GM12878 (cell line): ENCODE measurements around the gene CLPTM1. TPM values are rescaled to one million over a fixed set of nuclear protein-coding genes. Genes with fewer than 3 reads are reported as not detected.

Source experiments
- ATAC-seq: fragments of 200-7000 bp; cut with Tn5 transposase; 3 replicates; pipeline ENCODE4 v1.9.1; 2020; ENCODE audit warnings: mild to moderate bottlenecking, moderate library complexity
- BruUV-seq: library from RNA; stranded (reverse); fragments of 400-500 nt; replicated peaks from 2 replicates; lab custom pipeline; 2021; lab: Mats Ljungman, UMichigan
- CTCF ChIA-PET: fragments of 300-600 bp; sonication (Branson Sonifier 250); formaldehyde crosslinking; extraction: SDS; loops from one replicate; lab custom pipeline; 2021; ENCODE audit warnings: inconsistent platforms; lab: Yijun Ruan, JAX
- POLR2A ChIA-PET: fragments of 350-600 bp; formaldehyde crosslinking; extraction: SDS; loops from one replicate; lab custom pipeline; 2021; ENCODE audit warnings: inconsistent platforms; lab: Charles Lee
- RAD21 ChIA-PET: fragments of 300-600 bp; sonication (Branson Sonifier 250); formaldehyde crosslinking; loops from one replicate; lab custom pipeline; 2023; ENCODE audit warnings: antibody characterized with exemption; ENCODE audit not compliant: unreplicated experiment; lab: Charles Lee
- SMC1A ChIA-PET: fragments of 300-600 bp; sonication (Branson Sonifier 250); formaldehyde crosslinking; loops from one replicate; lab custom pipeline; 2023; ENCODE audit not compliant: unreplicated experiment, uncharacterized antibody; lab: Charles Lee
- DNase-seq: peaks from one replicate; pipeline ENCODE4 v3.0.0-alpha.2; 2011; ENCODE audit warnings: low read depth, low spot score
- FAIRE-seq: peaks from 3 replicates; lab custom pipeline; 2011; peaks lifted over from hg19 to GRCh38; lab: Jason Lieb, UNC
- H2AFZ ChIP-seq: 2 replicates; pipeline ENCODE4 v1.6.0; 2011; ENCODE audit warnings: low read depth, low read length, control low read depth; ENCODE audit not compliant: control insufficient read depth
- H3K27ac ChIP-seq: 2 replicates; pipeline ENCODE4 v1.5.1; 2011; ENCODE audit warnings: control low read depth; ENCODE audit not compliant: control insufficient read depth, insufficient read depth
- H3K27me3 ChIP-seq, 2 experiments: replicated peaks in 1 of 2; 2 replicates each; pipeline versions ENCODE4 v1.6.0 to v1.6.1; 2011; ENCODE audit warnings: low read length in 1 of 2; ENCODE audit not compliant: control insufficient read depth in 2 of 2, insufficient read depth in 2 of 2
- H3K36me3 ChIP-seq, 2 experiments: 2 replicates each; pipeline ENCODE4 v1.5.1; 2011; ENCODE audit warnings: low read length in 1 of 2; ENCODE audit not compliant: control insufficient read depth in 2 of 2, insufficient read depth in 2 of 2
- H3K4me1 ChIP-seq: 2 replicates; pipeline ENCODE4 v1.6.1; 2011; ENCODE audit warnings: mild to moderate bottlenecking, low read length, moderate library complexity, mixed read lengths; ENCODE audit not compliant: control insufficient read depth, insufficient read depth
- H3K4me2 ChIP-seq: 2 replicates; pipeline ENCODE4 v1.6.0; 2011; ENCODE audit warnings: control low read depth; ENCODE audit not compliant: control insufficient read depth, insufficient read depth
- H3K4me3 ChIP-seq: fragments of 200-600 bp; sonication (generic); 2 replicates; pipeline ENCODE4 v1.5.1; 2016
- H3K79me2 ChIP-seq: 2 replicates; pipeline ENCODE4 v1.6.0; 2011; ENCODE audit warnings: low read length; ENCODE audit not compliant: control insufficient read depth, insufficient read depth
- H3K9ac ChIP-seq: 2 replicates; pipeline ENCODE4 v1.8.0; 2011; ENCODE audit warnings: low read length, control low read depth, mixed read lengths; ENCODE audit not compliant: control insufficient read depth, insufficient read depth
- H3K9me3 ChIP-seq: replicated peaks from 3 replicates; pipeline ENCODE4 v1.5.1; 2011; ENCODE audit warnings: mild to moderate bottlenecking, low read length; ENCODE audit not compliant: control insufficient read depth, insufficient read depth
- H4K20me1 ChIP-seq: 2 replicates; pipeline ENCODE4 v1.6.0; 2011; ENCODE audit not compliant: control insufficient read depth, insufficient read depth
- ATF7 ChIP-seq: fragments of 450-650 bp; IDR thresholded peaks from 2 replicates; pipeline ENCODE4 v1.6.1; 2016; ENCODE audit warnings: low read depth, mild to moderate bottlenecking
- DPF2 ChIP-seq: fragments of 450-650 bp; IDR thresholded peaks from 2 replicates; pipeline ENCODE4 v1.6.1; 2017; ENCODE audit warnings: mild to moderate bottlenecking
- POLR2A ChIP-seq: IDR thresholded peaks from 2 replicates; pipeline ENCODE4 v1.6.1; 2011; ENCODE audit warnings: low read depth, mild to moderate bottlenecking, low read length
- RBBP5 ChIP-seq: fragments of 200-600 bp; sonication (generic); conservative IDR thresholded peaks from 2 replicates; pipeline ENCODE4 v1.6.1; 2016
- RCOR1 ChIP-seq: conservative IDR thresholded peaks from 2 replicates; pipeline ENCODE4 v1.6.1; 2012; ENCODE audit warnings: low read depth, low read length, improper control_type of control experiment
- SIX5 ChIP-seq: IDR thresholded peaks from 2 replicates; pipeline ENCODE4 v1.6.1; 2011; ENCODE audit warnings: mild to moderate bottlenecking, low read depth, low read length, moderate library complexity; ENCODE audit not compliant: severe bottlenecking
- SMARCA5 ChIP-seq: fragments of 450-650 bp; IDR thresholded peaks from 2 replicates; pipeline ENCODE4 v1.6.1; 2017; ENCODE audit warnings: mild to moderate bottlenecking
- WRNIP1 ChIP-seq: IDR thresholded peaks from 2 replicates; pipeline ENCODE4 v1.6.1; 2011; ENCODE audit warnings: low read depth, low read length, improper control_type of control experiment, borderline replicate concordance
- ZNF217 ChIP-seq: fragments of 450-650 bp; IDR thresholded peaks from 2 replicates; pipeline ENCODE4 v1.6.1; 2017; ENCODE audit warnings: antibody characterized with exemption, mild to moderate bottlenecking
- WGBS: methylation state at CpG from one replicate; pipeline ENCODE4 v1.1.6; 2016; ENCODE audit warnings: low lambda C conversion rate; ENCODE audit not compliant: insufficient replicate concordance, insufficient coverage; ENCODE audit errors: missing lambda C conversion rate; 5-methylcytosine and 5-hydroxymethylcytosine counted together
- in situ Hi-C: fragments of 300-500 bp; cut with MboI; formaldehyde crosslinking; loops from 9 replicates; pipeline ENCODE4 v1.14.3; 2018; ENCODE audit warnings: mixed read lengths
- intact Hi-C: fragments of 100-400 bp; cut with micrococcal nuclease; formaldehyde crosslinking; loops from one replicate; pipeline ENCODE4 v1.14.2; 2022; ENCODE audit not compliant: unreplicated experiment
- polyA plus RNA-seq, 11 experiments: library from polyadenylated mRNA; depleted of rRNA in 4 of 11; unstranded in 6 of 11; stranded (reverse) in 5 of 11; fragments of >200 nt; fragmentation: Nextera tagmentation in 4 of 11; fragmentation: Illumina TruSeq in 1 of 11; extraction: Ambion mirVana in 4 of 11; extraction: Trizol in 1 of 11; gene quantifications; 1 replicate in 1 of 11; 2 replicates in 10 of 11; pipeline versions ENCODE4 v1.2.1 to v1.2.3, GENCODE V29; 2011 to 2016; ENCODE audit warnings: inconsistent platforms in 2 of 11, missing spikeins in 2 of 11, low read depth in 1 of 11
- total RNA-seq, 4 experiments: library from RNA; depleted of rRNA in 3 of 4; stranded (reverse); fragments of >200 nt in 3 of 4; fragmentation: Illumina TruSeq in 1 of 4; extraction: Trizol in 1 of 4; gene quantifications; 2 replicates each; pipeline versions ENCODE4 v1.2.1 to v1.2.3, GENCODE V29; 2013 to 2021
- TF ChIP-seq, protein P1 (sequence below), 3 experiments: IDR thresholded peaks in 2 of 3; conservative IDR thresholded peaks in 1 of 3; 2 replicates each; pipeline ENCODE4 v1.5.1; 2011; ENCODE audit warnings: low read depth in 3 of 3, low read length in 3 of 3, mild to moderate bottlenecking in 3 of 3, control low read depth in 2 of 3, moderate library complexity in 2 of 3, inconsistent platforms in 1 of 3, mixed read lengths in 1 of 3; ENCODE audit not compliant: control insufficient read depth in 2 of 3, insufficient read depth in 1 of 3; ENCODE audit errors: extremely low read depth in 1 of 3

Gene CLPTM1
- total and polyA plus RNA-seq, 10 of the 15 experiments (the other 5 are each of a cell fraction or from before 2014, with no cell fraction given), result 0.42 to 72.6 (median 35.2) TPM

DNA sequence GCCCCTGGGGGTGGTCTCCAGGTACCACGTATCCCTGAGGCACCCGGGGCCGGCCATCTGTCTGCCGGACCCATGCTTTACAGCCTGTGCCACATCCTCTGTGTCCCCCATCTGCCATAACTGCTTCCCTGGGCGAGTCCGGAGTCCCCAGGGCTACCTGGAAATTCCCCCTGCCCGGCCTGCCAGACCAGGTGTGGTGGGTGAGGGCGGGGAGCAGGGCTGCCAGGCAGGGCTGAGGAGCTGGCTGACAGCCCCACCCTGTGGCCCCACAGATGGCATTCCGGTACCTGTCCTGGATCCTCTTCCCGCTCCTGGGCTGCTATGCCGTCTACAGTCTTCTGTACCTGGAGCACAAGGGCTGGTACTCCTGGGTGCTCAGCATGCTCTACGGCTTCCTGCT lies 35.8 kb downstream of the CLPTM1 start:
- Histone ChIP-seq H2AFZ (no peak overlapping the region), H3K27ac (peak overlapping the region; percentile 1), H3K36me3 (peaks cover 0 to 32% of the 10 kb centered on the region in 2 experiments; a peak in 3 of 4 replicates), H3K9me3 (no peaks in the 10 kb centered on the region), H4K20me1 (no peaks in the 10 kb centered on the region), H3K9ac (no peak overlapping the region), H3K27me3 (no peaks in the 10 kb centered on the region), H3K79me2 (no peaks in the 10 kb centered on the region), H3K4me3 (no peak overlapping the region), H3K4me2 (no peak overlapping the region), H3K4me1 (peaks cover 12% of the 10 kb centered on the region)
- ChIA-PET CTCF (interaction anchor here (3.0 to 3.5 kb wide), 2 partner anchors 10 to 68 kb away, joined by 17 to 70 read pairs; partner anchors contain the start of gene RELB), SMC1A (interaction anchor here (0.6 to 1.1 kb wide), 2 partner anchors 40 to 61 kb away, joined by 3 to 4 read pairs; no protein-coding TSS in a partner anchor), RAD21 (interaction anchor here (1.5 to 3.5 kb wide), 2 partner anchors 49 to 69 kb away, joined by 5 to 16 read pairs; partner anchors contain the start of gene CLASRP), POLR2A (interaction anchor here (0.5 to 4.1 kb wide), 4 partner anchors 10 to 146 kb away, joined by 3 to 24 read pairs (median 4); partner anchors contain the start of gene RELB)
- TF ChIP-seq, protein P1, sequence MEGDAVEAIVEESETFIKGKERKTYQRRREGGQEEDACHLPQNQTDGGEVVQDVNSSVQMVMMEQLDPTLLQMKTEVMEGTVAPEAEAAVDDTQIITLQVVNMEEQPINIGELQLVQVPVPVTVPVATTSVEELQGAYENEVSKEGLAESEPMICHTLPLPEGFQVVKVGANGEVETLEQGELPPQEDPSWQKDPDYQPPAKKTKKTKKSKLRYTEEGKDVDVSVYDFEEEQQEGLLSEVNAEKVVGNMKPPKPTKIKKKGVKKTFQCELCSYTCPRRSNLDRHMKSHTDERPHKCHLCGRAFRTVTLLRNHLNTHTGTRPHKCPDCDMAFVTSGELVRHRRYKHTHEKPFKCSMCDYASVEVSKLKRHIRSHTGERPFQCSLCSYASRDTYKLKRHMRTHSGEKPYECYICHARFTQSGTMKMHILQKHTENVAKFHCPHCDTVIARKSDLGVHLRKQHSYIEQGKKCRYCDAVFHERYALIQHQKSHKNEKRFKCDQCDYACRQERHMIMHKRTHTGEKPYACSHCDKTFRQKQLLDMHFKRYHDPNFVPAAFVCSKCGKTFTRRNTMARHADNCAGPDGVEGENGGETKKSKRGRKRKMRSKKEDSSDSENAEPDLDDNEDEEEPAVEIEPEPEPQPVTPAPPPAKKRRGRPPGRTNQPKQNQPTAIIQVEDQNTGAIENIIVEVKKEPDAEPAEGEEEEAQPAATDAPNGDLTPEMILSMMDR (IDR thresholded peaks at IDR 0.05 in 2 of 3, conservative IDR thresholded peaks at IDR 0.05 in 1 of 3; ENCODE audit: control insufficient read depth in 2 of 3, extremely low read depth in 1 of 3, insufficient read depth in 1 of 3, low read depth in 3 of 3, low read length in 3 of 3), result 0 out of 6 replicates have a peak, but pooled peaks of 1 of the 3 experiments have one; percentile 7
- TF ChIP-seq DPF2 (0 out of 2 replicates have a peak, but pooled peaks have one; percentile 22), RBBP5 (no peak), ATF7 (no peak), RCOR1 (no peak), WRNIP1 (no peak), SIX5 (no peak), SMARCA5 (0 out of 2 replicates have a peak, but pooled peaks have one; percentile 8), POLR2A (peak; percentile 29; the same call in 1 of the 2 replicates), ZNF217 (no peak)
- DNase-seq (no peak), ATAC-seq (peak; percentile 41), FAIRE-seq (no peak)
- in situ Hi-C loops, result no loop called here
- intact Hi-C loops, result no loop called here
- no TSS peak for BruUV-seq
- whole genome bisulfite sequencing, result 56% methylated on average over 12 of the region's 12 CpGs
